Activated CD8-positive, alpha-beta memory T cell treated with anti-CD3 and anti-CD28 coated beads, Interleukin-2, amount 50 U/mL, for 48 hours (primary cell): Measurements from ENCODE around the gene SH3YL1.
A peak's percentile ranks its signal among the peaks of the same experiment; 100 is the strongest.

ENCODE experiments used
- DNase-seq: peaks from one replicate; pipeline ENCODE4 v3.0.0-alpha.2; 2020

SH3YL1 gene

GRCh38 chr2:281381-281780, 17.5 kb upstream of the SH3YL1 start:
- DNase-seq = no peak

GRCh38 chr2:280650-281110, 16.8 kb upstream of the SH3YL1 start:
- no peak for DNase-seq

GRCh38 chr2:279956-280649, 16.3 kb upstream of the SH3YL1 start:
- DNase-seq = no peak

GRCh38 chr2:279366-279765, 15.5 kb upstream of the SH3YL1 start:
- DNase-seq = no peak

- no peak for DNase-seq
These were observed 15.1 kb upstream of the SH3YL1 start for GRCh38 chr2:278927-279320.

- DNase-seq = no peak
These were observed 14.6 kb upstream of the SH3YL1 start for GRCh38 chr2:278312-278926.

- DNase-seq = no peak
These were observed 11.6 kb upstream of the SH3YL1 start for GRCh38 chr2:275466-275865.

GRCh38 chr2:274503-274902, 10.7 kb upstream of the SH3YL1 start:
- DNase-seq = no peak

- no peak for DNase-seq
These were observed 9.5 kb upstream of the SH3YL1 start for GRCh38 chr2:273333-273732.

- DNase-seq = no peak
These were observed 8.1 kb upstream of the SH3YL1 start for GRCh38 chr2:271917-272316.

GRCh38 chr2:270861-271260, 7.0 kb upstream of the SH3YL1 start:
- no peak for DNase-seq

- DNase-seq = no peak
These were observed 5.7 kb upstream of the SH3YL1 start for GRCh38 chr2:269356-270030.

- no peak for DNase-seq
These were observed 4.5 kb upstream of the SH3YL1 start for GRCh38 chr2:268323-268722.

GRCh38 chr2:264493-265468, 949 bp upstream of the SH3YL1 start, which contains the start of gene ACP1:
Gene ACP1 (plus strand): TSS chr2:264947. CDS start chr2:264965, 18 bp downstream.
- DNase-seq = peak; percentile 96

- DNase-seq = no peak
These were observed 652 bp downstream of the SH3YL1 start for GRCh38 chr2:263022-263738.

- DNase-seq = no peak
These were observed 1.7 kb downstream of the SH3YL1 start for GRCh38 chr2:262117-262516.

GRCh38 chr2:260507-261161, 3.2 kb downstream of the SH3YL1 start:
- no peak for DNase-seq

- no peak for DNase-seq
These were observed 4.0 kb downstream of the SH3YL1 start for GRCh38 chr2:259789-260331.

GRCh38 chr2:258933-259332, 4.9 kb downstream of the SH3YL1 start:
- no peak for DNase-seq

GRCh38 chr2:257842-258241, 6.0 kb downstream of the SH3YL1 start:
- DNase-seq = no peak

GRCh38 chr2:257429-257828, 6.4 kb downstream of the SH3YL1 start:
- no peak for DNase-seq
